M059J (cell line): Measurements from ENCODE around the gene CHMP2A. TPM values are rescaled to one million over a fixed set of nuclear protein-coding genes. Genes with fewer than 3 reads are reported as not detected.

Source experiments
- DNase-seq: peaks from one replicate; pipeline ENCODE4 v3.0.0-alpha.2; 2012; ENCODE audit warnings: low read depth
- total RNA-seq: library from RNA; depleted of rRNA; stranded (reverse); fragments of >200 nt; shearing (Covaris generic); gene quantifications from 2 replicates; pipeline ENCODE4 v1.2.3, GENCODE V29; 2014

The CHMP2A gene
- total RNA-seq, 1 experiment from 2014 or later = 136 TPM

- no peak for DNase-seq
Observed at GRCh38 chr19:58569943-58570670, 15.2 kb upstream of the CHMP2A start.

- DNase-seq = no peak
Observed at GRCh38 chr19:58569191-58569942, 14.5 kb upstream of the CHMP2A start.

GRCh38 chr19:58568453-58569130 is 13.7 kb upstream of the CHMP2A start:
- DNase-seq = no peak

GRCh38 chr19:58566989-58567388 is 12.1 kb upstream of the CHMP2A start:
- DNase-seq = no peak

GRCh38 chr19:58563823-58564222 is 8.9 kb upstream of the CHMP2A start:
- DNase-seq = no peak

GRCh38 chr19:58563034-58563573 is 8.2 kb upstream of the CHMP2A start:
- DNase-seq = no peak

- no peak for DNase-seq
Observed at GRCh38 chr19:58562122-58563033, 7.5 kb upstream of the CHMP2A start.

GRCh38 chr19:58561373-58562121 is 6.6 kb upstream of the CHMP2A start:
- DNase-seq = no peak

GRCh38 chr19:58560921-58561320 is 6.0 kb upstream of the CHMP2A start:
- DNase-seq = no peak

- DNase-seq = no peak
Observed at GRCh38 chr19:58560007-58560887, 5.3 kb upstream of the CHMP2A start.

- DNase-seq = peak; percentile 94
Observed at GRCh38 chr19:58559275-58560006, 4.5 kb upstream of the CHMP2A start.

- peak; percentile 97 for DNase-seq
Observed at GRCh38 chr19:58558623-58559274, 3.8 kb upstream of the CHMP2A start.

- peak; percentile 43 for DNase-seq
Observed at GRCh38 chr19:58558066-58558622, 3.2 kb upstream of the CHMP2A start, which contains the start of gene UBE2M. TSS of gene UBE2M (minus strand) at chr19:58558611. CDS start at chr19:58558381, 230 bp downstream.

- DNase-seq = no peak
Observed at GRCh38 chr19:58557221-58558065, 2.5 kb upstream of the CHMP2A start.

- DNase-seq = no peak
Observed at GRCh38 chr19:58556622-58557220, 1.8 kb upstream of the CHMP2A start.

- DNase-seq = no peak
Observed at GRCh38 chr19:58555920-58556621, 1.2 kb upstream of the CHMP2A start.
